ENCODE results near the gene TTC14. TPM values are rescaled to one million over a fixed set of nuclear protein-coding genes. Genes with fewer than 3 reads are reported as not detected.

TTC14 gene
- total RNA-seq, 1 experiment from 2014 or later: 71.4 TPM

- DNase-seq (ENCODE audit: low read depth, low spot score): no peak
- ChIA-PET POLR2A (no interaction called here), CTCF (no interaction called here)
- H3K27ac ChIP-seq (ENCODE audit: low read length): no peak overlapping the region
- H3K9me3 ChIP-seq (ENCODE audit: control insufficient read depth, insufficient read depth, low read depth, low read length): no peaks in the 10 kb centered on the region
- ATAC-seq: no peak
- BruUV-seq (replicated peaks): no TSS peak
- TF ChIP-seq REST (IDR thresholded peaks at IDR 0.05; ENCODE audit: insufficient read depth in 1 of 2, low read depth in 2 of 2, low read length in 1 of 2): no peak
- no peak for TF ChIP-seq CTCF (IDR thresholded peaks at IDR 0.05)
- TF ChIP-seq SIN3A (IDR thresholded peaks at IDR 0.05; ENCODE audit: borderline replicate concordance, insufficient read depth, low read depth, low read length): no peak
- no peak for TF ChIP-seq TCF7L2 (IDR thresholded peaks at IDR 0.05; ENCODE audit: low read depth, low read length)
- TF ChIP-seq POLR2AphosphoS5 (IDR thresholded peaks at IDR 0.05; ENCODE audit: low read depth, low read length): no peak
- H3K27me3 ChIP-seq (ENCODE audit: control insufficient read depth, insufficient read depth, low read length): no peaks in the 10 kb centered on the region
- no peaks in the 10 kb centered on the region for H3K4me1 ChIP-seq (ENCODE audit: control insufficient read depth, insufficient read depth, low read length)
- intact Hi-C loops (cut with micrococcal nuclease; ENCODE audit: unreplicated experiment) (no loop called here), in situ Hi-C loops (cut with HindIII; ENCODE audit: low pct_unique_long_range_greater_than_20kb, low sequenced_read_pairs) (no loop called here)
- H3K4me3 ChIP-seq (ENCODE audit: low read depth in 2 of 2, low read length in 2 of 2): no peak overlapping the region
- no peaks in the 10 kb centered on the region for H3K36me3 ChIP-seq (ENCODE audit: control insufficient read depth, insufficient read depth, low read length)
These were observed 26.4 kb upstream of the TTC14 start for GRCh38 chr3:180575571-180575970.

GRCh38 chr3:180580934-180581333 is 21.0 kb upstream of the TTC14 start:
- no peak for ATAC-seq
- no peak overlapping the region for H3K27ac ChIP-seq (ENCODE audit: low read length)
- no peak overlapping the region for H3K4me3 ChIP-seq (ENCODE audit: low read depth in 2 of 2, low read length in 2 of 2)
- BruUV-seq (replicated peaks): no TSS peak
- no peaks in the 10 kb centered on the region for H3K4me1 ChIP-seq (ENCODE audit: control insufficient read depth, insufficient read depth, low read length)
- in situ Hi-C loops (cut with HindIII; ENCODE audit: low pct_unique_long_range_greater_than_20kb, low sequenced_read_pairs) (no loop called here), intact Hi-C loops (cut with micrococcal nuclease; ENCODE audit: unreplicated experiment) (no loop called here)
- TF ChIP-seq CTCF (IDR thresholded peaks at IDR 0.05) (no peak), SIN3A (IDR thresholded peaks at IDR 0.05; ENCODE audit: borderline replicate concordance, insufficient read depth, low read depth, low read length) (no peak), POLR2AphosphoS5 (IDR thresholded peaks at IDR 0.05; ENCODE audit: low read depth, low read length) (no peak), TCF7L2 (IDR thresholded peaks at IDR 0.05; ENCODE audit: low read depth, low read length) (no peak), REST (IDR thresholded peaks at IDR 0.05; ENCODE audit: insufficient read depth in 1 of 2, low read depth in 2 of 2, low read length in 1 of 2) (no peak)
- H3K36me3 ChIP-seq (ENCODE audit: control insufficient read depth, insufficient read depth, low read length): no peaks in the 10 kb centered on the region
- CTCF ChIA-PET: no interaction called here
- DNase-seq (ENCODE audit: low read depth, low spot score): no peak
- H3K27me3 ChIP-seq (ENCODE audit: control insufficient read depth, insufficient read depth, low read length): no peaks in the 10 kb centered on the region
- no peaks in the 10 kb centered on the region for H3K9me3 ChIP-seq (ENCODE audit: control insufficient read depth, insufficient read depth, low read depth, low read length)
- POLR2A ChIA-PET: no interaction called here

Data from Panc1 (cell line).